ENCODE results near the gene GPNMB. TPM values are rescaled to one million over a fixed set of nuclear protein-coding genes. Genes with fewer than 3 reads are reported as not detected.

The GPNMB gene
- total RNA-seq, 1 donor: 380 TPM

DNA sequence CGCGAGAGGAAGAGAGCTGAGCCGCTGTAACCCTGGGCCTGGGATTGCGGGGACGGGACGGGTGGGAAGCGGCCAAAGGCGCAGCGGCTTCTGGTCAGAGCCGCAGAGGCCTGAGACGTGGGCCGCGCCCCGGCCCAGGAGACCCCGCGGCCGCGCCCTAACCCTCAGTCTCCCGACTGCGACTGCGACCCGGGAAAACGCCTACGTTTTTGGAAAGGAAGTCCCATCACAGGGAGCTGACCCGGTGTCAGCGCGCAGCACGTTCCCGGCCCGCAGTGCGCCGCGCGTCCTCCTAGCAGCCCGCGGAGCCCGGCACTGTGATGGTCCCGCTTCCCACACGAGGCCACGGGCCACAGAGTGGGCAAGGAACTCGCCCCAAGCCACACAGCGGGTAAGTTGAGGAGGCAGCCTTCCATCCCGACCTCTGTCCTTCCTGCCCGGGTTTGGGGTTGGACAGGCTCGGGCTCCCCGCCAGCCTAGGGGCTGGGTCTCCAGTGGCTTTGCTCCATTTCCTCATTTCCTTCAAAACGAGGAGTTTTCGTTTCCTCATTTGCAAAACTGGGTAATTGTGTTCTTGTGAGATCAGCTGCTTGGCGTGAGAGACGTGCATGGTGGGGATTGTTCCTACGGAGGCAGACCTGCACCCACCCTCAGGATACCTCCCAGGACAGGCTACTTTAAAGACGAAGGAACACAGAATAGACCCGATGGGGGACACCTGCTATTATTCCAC is 1.2 kb downstream of the GPNMB start:
- Histone ChIP-seq H3K4me1 (ENCODE audit: insufficient read depth, low read length) (peaks cover 23% of the 10 kb centered on the region), H3K79me2 (ENCODE audit: insufficient read depth, low read length) (peaks cover 42% of the 10 kb centered on the region), H3K9me3 (ENCODE audit: low read depth, low read length) (no peaks in the 10 kb centered on the region), H3K4me2 (ENCODE audit: insufficient read depth, low read length) (peak overlapping the region; percentile 78), H3K27me3 (ENCODE audit: insufficient read depth, low read length) (no peaks in the 10 kb centered on the region), H3K27ac (ENCODE audit: low read depth, low read length) (peak overlapping the region; percentile 64), H3K4me3 (ENCODE audit: insufficient read depth, low read length) (peak overlapping the region; percentile 76), H3K36me3 (ENCODE audit: insufficient read depth, low read length) (no peaks in the 10 kb centered on the region), H2AFZ (ENCODE audit: low read length) (peak overlapping the region; percentile 97), H4K20me1 (ENCODE audit: insufficient read depth, low read length) (no peaks in the 10 kb centered on the region)
- peak; percentile 73 for DNase-seq (ENCODE audit: insufficient read length, low spot score, missing footprints)
- TF ChIP-seq, protein P1, sequence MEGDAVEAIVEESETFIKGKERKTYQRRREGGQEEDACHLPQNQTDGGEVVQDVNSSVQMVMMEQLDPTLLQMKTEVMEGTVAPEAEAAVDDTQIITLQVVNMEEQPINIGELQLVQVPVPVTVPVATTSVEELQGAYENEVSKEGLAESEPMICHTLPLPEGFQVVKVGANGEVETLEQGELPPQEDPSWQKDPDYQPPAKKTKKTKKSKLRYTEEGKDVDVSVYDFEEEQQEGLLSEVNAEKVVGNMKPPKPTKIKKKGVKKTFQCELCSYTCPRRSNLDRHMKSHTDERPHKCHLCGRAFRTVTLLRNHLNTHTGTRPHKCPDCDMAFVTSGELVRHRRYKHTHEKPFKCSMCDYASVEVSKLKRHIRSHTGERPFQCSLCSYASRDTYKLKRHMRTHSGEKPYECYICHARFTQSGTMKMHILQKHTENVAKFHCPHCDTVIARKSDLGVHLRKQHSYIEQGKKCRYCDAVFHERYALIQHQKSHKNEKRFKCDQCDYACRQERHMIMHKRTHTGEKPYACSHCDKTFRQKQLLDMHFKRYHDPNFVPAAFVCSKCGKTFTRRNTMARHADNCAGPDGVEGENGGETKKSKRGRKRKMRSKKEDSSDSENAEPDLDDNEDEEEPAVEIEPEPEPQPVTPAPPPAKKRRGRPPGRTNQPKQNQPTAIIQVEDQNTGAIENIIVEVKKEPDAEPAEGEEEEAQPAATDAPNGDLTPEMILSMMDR (IDR thresholded peaks at IDR 0.05; ENCODE audit: extremely low read depth, low read depth, low read length): no peak

DNA sequence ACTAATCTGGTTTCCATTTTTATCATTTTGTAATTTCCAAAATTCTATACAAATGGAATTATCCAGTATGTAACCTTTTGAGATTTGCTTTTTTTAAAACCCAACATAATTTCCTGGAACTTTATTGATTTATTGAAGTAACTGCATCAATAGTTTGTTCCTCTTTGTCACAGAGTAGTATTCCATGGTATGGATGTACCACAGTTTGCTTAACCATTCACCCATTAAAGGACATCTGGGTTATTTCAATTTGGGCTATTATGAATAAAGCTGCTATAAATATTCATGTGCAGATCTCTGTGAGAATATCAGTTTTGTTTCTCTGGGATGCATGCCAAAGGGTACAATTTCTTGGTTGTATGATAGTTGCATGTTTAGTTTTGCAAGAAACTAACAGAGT is 2.9 kb downstream of the GPNMB start:
- Histone ChIP-seq H4K20me1 (ENCODE audit: insufficient read depth, low read length) (no peaks in the 10 kb centered on the region), H3K9me3 (ENCODE audit: low read depth, low read length) (no peaks in the 10 kb centered on the region), H2AFZ (ENCODE audit: low read length) (no peak overlapping the region), H3K36me3 (ENCODE audit: insufficient read depth, low read length) (no peaks in the 10 kb centered on the region), H3K4me3 (ENCODE audit: insufficient read depth, low read length) (no peak overlapping the region), H3K27ac (ENCODE audit: low read depth, low read length) (no peak overlapping the region), H3K27me3 (ENCODE audit: insufficient read depth, low read length) (no peaks in the 10 kb centered on the region), H3K79me2 (ENCODE audit: insufficient read depth, low read length) (peaks cover 42% of the 10 kb centered on the region), H3K4me1 (ENCODE audit: insufficient read depth, low read length) (peaks cover 29% of the 10 kb centered on the region), H3K4me2 (ENCODE audit: insufficient read depth, low read length) (no peak overlapping the region)
- TF ChIP-seq, protein P1 (IDR thresholded peaks at IDR 0.05; ENCODE audit: extremely low read depth, low read depth, low read length): no peak
- DNase-seq (ENCODE audit: insufficient read length, low spot score, missing footprints): no peak

DNA sequence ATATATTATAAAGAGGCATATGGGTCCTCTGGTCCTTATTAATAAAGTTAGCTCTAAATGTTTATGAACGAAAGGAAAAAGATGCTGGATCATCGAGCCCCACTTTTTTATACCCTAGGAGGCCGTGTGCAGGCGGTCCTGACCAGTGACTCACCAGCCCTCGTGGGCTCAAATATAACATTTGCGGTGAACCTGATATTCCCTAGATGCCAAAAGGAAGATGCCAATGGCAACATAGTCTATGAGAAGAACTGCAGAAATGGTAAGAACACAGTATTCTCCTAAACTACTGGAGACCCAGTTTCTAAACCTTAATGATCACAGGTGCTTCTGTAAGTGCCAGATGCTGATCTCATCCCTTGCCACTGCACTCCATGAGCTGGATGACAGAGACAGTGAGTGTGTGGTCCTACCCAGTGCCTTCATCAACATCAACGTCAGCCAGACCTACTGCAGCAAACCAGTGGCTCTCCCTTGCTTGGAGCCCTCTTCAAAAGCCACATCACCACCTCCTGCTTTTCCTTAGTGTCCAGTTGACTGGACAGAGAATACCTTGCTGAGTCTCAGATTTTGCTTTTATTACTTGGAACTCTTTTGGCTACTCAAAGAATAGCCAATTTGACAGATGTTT is 7.6 kb downstream of the GPNMB start:
- Histone ChIP-seq H3K27ac (ENCODE audit: low read depth, low read length) (peak overlapping the region; percentile 63), H4K20me1 (ENCODE audit: insufficient read depth, low read length) (no peaks in the 10 kb centered on the region), H2AFZ (ENCODE audit: low read length) (no peak overlapping the region), H3K9me3 (ENCODE audit: low read depth, low read length) (no peaks in the 10 kb centered on the region), H3K27me3 (ENCODE audit: insufficient read depth, low read length) (no peaks in the 10 kb centered on the region), H3K79me2 (ENCODE audit: insufficient read depth, low read length) (peaks cover 29% of the 10 kb centered on the region), H3K4me2 (ENCODE audit: insufficient read depth, low read length) (peak overlapping the region; percentile 75), H3K36me3 (ENCODE audit: insufficient read depth, low read length) (no peaks in the 10 kb centered on the region), H3K4me3 (ENCODE audit: insufficient read depth, low read length) (peak overlapping the region; percentile 37), H3K4me1 (ENCODE audit: insufficient read depth, low read length) (peaks cover 13% of the 10 kb centered on the region)
- DNase-seq (ENCODE audit: insufficient read length, low spot score, missing footprints): peak; percentile 91
- TF ChIP-seq, protein P1 (IDR thresholded peaks at IDR 0.05; ENCODE audit: extremely low read depth, low read depth, low read length): no peak

DNA sequence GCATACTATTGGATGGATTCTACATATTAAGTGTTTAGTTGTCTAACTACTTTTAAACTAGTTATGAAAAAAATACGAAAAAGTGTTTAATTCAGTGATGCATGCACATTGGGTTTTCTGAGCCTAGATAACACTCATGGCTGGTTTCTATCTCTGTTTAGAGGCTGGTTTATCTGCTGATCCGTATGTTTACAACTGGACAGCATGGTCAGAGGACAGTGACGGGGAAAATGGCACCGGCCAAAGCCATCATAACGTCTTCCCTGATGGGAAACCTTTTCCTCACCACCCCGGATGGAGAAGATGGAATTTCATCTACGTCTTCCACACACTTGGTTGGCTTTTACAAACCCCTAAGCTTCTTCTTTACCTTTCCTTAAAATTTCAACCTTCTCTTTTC is 10.2 kb downstream of the GPNMB start:
- no peaks in the 10 kb centered on the region for H4K20me1 ChIP-seq (ENCODE audit: insufficient read depth, low read length)
- DNase-seq (ENCODE audit: insufficient read length, low spot score, missing footprints): no peak
- H3K36me3 ChIP-seq (ENCODE audit: insufficient read depth, low read length): no peaks in the 10 kb centered on the region

More for the DNA sequence above, 10.2 kb downstream of the GPNMB start:
- Histone ChIP-seq H3K4me2 (ENCODE audit: insufficient read depth, low read length) (no peak overlapping the region), H3K4me3 (ENCODE audit: insufficient read depth, low read length) (no peak overlapping the region), H3K9me3 (ENCODE audit: low read depth, low read length) (no peaks in the 10 kb centered on the region), H3K79me2 (ENCODE audit: insufficient read depth, low read length) (peaks cover 4% of the 10 kb centered on the region), H2AFZ (ENCODE audit: low read length) (no peak overlapping the region), H3K27me3 (ENCODE audit: insufficient read depth, low read length) (no peaks in the 10 kb centered on the region), H3K27ac (ENCODE audit: low read depth, low read length) (no peak overlapping the region), H3K4me1 (ENCODE audit: insufficient read depth, low read length) (peaks cover 13% of the 10 kb centered on the region)
- TF ChIP-seq, protein P1 (IDR thresholded peaks at IDR 0.05; ENCODE audit: extremely low read depth, low read depth, low read length): no peak
